ENCODE data around the gene PRPF40B.
"Not testable (repeated sequence)": the region's sequence is repeated elsewhere in the genome, so short reads cannot be mapped to it uniquely, and the experiment has no call there.

PRPF40B gene

GRCh38 chr12:49609875-49610154 is 13.5 kb upstream of the PRPF40B start:
- DNase-seq: no peak

GRCh38 chr12:49610785-49611184 is 12.6 kb upstream of the PRPF40B start:
- DNase-seq: not testable (repeated sequence)

DNA sequence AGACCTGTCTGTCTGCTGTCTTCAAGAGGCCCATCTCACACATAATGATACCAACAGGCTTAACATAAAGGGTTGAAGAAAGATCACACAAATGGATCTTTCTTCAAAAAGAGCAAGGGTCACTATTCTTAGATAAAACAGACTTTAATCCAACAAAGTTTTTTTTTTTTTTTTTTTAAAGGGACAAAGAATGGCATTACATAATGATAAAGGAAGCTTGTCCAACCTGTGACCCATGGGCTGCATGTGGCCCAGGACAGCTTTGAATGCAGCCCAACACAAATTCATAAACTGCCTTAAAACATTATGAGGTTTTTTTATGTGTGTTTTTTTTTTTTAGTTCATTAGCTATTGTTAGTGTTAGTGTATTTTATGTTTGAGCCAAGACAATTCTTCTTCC is 11.2 kb upstream of the PRPF40B start:
- DNase-seq: no peak

GRCh38 chr12:49615725-49616124 is 7.6 kb upstream of the PRPF40B start:
- DNase-seq: no peak

- DNase-seq: no peak
Observed at GRCh38 chr12:49616533-49617219, 6.7 kb upstream of the PRPF40B start.

GRCh38 chr12:49618576-49618975 is 4.8 kb upstream of the PRPF40B start:
- no peak for DNase-seq

- DNase-seq: no peak
Observed at GRCh38 chr12:49619286-49619685, 4.1 kb upstream of the PRPF40B start.

DNA sequence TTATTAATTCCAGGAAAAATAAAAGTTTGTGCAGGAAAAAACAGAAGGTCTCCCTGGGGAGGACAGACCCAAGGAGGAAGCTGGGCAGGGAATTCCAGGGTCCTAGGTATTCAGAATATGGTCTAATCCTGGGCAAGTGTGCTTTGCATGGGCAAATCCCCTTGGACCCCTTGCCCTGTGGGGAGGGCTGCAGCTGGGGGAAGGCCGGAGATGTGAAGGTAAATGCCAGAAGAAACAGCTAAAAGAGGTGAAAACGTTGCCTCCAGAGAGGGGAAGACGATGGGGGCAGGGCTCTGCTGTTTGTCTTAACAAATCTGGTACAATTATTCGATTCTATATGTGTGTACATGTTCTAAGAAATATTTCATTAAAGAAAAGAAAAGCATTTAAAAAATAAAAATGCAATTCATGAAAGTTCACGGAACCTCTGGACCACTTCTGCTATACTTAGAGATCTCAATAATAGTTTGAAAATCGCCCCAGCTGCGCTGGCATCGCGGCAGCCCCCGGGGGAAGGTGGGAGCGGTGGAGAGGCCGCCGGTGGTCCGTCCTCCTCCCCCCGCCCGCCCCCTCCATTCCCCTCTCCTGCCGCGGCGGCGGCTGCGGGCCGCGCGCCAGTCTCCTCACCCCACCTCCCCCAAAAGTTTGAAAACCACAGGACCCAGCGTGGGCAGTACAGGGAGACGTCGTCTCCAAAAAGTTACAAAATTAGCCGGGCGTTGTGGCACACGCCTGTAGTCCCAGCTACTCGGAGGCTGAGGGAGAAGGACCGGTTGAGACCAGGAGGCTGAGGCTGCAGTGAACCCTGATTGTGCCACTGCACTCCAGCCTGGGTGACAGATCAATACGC is 1.5 kb upstream of the PRPF40B start:
- DNase-seq: no peak

DNA sequence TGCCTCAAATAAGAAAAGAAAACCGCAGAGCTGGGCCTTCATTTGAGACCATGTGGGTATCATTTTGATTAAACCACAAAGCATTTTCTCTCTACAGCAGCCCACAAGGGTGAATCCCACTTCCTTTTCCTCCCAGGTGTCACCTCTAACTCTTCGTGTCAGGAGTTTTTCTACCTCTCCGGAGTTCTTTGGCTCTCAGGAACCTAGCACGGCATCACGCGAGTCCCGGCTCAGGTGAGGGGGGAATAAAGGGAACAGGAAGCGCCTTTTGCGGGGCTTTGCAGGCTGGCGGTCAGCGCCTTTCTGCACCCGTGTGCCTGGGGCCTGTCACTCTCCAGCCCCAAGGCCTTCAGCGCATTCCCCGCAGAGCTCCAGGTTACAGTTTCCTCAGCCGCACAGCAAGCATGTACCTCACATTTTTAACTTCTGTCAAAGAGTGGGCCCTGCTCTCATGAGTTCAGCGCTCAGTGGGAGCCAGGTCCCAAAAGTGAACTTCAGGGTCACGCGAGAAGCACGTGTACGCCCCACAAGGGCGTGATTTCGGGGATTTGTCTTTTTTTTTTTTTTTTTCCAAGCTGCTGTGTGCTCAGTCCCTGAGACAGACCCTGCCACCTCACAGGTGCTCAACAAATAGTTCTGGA is 740 bp upstream of the PRPF40B start:
- DNase-seq: peak; percentile 70

GRCh38 chr12:49624921-49625577 is 1.7 kb downstream of the PRPF40B start:
- DNase-seq: no peak

DNA sequence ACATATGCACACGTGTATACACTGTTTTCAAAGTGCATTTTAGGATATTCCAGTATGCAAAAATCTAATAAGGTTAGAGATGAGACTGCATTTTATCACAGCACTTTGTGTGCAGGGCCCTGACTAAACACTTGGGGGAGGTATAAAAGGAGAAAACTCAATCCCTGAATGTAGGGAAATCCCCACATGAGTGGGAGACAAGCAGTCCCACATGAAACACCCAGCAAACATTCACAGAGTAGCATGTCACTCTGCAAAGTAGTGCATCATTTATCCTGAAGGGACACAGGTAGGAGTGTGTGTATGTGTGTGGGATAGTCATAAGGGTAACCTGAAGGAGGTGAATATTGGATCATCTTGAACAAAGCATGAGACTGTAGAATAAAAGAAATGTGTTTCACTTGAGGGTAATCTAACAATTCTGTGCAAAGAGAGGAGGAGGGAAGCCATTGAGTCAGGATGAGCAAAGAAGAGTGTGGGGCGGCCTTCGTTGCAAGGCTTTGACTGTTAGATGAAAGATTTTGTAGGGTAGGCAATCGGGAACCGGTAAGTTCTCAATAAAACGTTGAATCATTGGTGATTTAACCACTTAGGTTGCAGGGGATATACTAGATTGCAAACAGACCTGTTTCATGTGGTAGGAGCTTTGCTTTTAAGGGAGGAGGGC is 2.9 kb downstream of the PRPF40B start:
- DNase-seq: peak; percentile 24

DNA sequence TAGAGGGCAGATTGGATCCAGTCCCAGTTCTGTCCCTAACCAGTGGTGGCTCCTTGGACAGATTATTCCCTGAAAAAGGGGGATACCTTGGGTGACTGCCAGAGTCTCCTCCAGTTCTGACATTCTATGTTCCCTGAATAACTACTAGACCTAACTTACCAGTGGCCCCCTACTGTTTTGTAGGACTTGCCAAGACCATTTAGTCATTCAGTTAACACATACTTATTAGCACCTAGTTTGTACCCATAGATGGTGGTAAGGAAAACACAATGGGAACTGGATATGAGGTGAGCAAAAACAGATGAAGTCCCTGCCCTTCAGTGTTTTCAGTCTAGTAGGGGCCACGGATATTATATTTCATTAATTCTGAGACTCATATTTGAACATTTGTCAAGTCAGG is 3.5 kb downstream of the PRPF40B start:
- no peak for DNase-seq

GRCh38 chr12:49627752-49628360 is 4.5 kb downstream of the PRPF40B start:
- no peak for DNase-seq

GRCh38 chr12:49631336-49631907 is 8.1 kb downstream of the PRPF40B start:
- DNase-seq: no peak

DNA sequence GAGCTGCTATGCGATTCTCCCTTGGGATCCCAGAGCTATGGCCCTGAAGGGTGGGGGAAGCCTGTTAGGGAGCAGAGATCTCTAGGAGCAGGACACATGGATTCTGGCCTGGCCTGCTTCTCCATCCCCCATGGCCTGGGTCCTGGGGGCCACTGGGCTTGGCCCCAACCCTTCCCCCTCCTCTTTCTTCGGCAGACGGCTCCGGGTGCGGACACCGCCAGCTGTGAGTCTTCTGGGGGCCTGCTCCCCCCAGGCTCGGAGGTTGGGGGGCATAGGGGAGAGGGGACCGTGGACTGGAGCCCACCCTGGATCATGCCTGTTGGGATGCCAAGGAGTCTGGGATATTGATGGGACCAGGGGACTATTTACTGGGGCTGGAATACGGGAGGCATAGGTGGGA is 9.0 kb downstream of the PRPF40B start:
- no peak for DNase-seq

DNA sequence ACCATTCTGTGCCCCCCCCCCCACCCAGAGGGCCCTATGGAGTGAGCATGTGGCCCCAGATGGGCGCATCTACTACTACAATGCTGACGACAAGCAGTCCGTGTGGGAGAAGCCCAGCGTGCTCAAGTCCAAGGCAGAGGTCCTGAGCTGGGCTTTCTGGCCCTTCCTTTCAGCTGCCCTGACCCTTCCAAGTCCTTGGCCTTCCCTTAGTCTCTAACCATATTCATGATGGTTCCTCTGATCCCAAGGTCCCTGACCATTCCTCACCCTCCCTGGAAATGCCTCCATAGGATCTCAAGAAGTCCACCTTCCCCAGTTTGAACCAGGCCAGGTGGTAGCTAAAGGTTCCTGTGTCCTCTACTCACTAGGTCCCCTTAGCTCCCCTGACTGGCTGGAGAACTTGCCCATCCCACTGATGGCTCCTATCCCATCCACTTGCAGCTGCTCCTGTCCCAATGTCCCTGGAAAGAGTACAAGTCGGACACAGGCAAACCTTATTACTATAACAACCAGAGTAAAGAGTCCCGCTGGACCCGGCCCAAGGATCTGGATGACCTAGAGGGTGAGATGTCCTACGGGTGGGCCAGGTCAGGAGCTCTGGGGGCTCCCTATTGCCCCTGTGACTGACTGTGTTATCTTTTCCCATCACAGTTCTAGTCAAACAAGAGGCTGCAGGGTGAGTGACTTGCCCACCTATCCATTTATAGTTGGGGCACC is 9.8 kb downstream of the PRPF40B start:
- no peak for DNase-seq

GRCh38 chr12:49633703-49634345 is 10.5 kb downstream of the PRPF40B start:
- DNase-seq: no peak

DNA sequence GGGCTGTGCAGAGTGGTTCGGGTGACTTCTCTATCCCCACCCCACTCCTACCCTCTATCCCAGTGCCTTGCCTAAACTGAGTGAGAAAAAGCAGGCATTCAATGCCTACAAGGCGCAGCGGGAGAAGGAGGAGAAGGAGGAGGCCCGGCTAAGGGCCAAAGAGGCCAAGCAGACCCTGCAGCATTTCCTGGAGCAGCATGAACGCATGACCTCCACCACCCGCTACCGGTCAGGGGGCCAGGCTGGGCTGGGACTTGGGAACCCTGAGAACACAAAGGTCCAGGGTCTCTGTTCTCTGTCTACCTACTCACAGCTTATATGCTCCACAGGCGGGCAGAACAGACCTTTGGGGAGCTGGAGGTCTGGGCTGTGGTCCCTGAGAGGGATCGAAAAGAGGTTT is 11.7 kb downstream of the PRPF40B start:
- no peak for DNase-seq

DNA sequence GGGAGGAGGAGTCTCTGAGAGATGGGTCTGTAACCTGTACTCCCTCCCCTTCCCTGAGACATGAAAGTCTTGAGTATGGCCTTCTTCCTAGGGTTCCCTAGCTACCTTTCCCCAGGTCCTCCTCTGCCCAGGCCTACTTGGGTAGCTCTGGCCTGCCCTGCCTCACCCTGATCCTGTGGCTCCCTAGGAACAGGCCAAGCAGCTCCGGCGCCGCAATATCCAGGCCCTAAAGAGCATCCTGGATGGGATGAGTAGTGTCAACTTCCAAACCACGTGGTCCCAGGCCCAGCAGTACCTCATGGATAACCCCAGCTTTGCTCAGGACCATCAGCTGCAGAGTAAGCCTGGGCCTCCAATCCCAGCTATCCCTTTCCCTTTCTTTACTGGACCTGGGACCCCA is 12.3 kb downstream of the PRPF40B start:
- no peak for DNase-seq

DNA sequence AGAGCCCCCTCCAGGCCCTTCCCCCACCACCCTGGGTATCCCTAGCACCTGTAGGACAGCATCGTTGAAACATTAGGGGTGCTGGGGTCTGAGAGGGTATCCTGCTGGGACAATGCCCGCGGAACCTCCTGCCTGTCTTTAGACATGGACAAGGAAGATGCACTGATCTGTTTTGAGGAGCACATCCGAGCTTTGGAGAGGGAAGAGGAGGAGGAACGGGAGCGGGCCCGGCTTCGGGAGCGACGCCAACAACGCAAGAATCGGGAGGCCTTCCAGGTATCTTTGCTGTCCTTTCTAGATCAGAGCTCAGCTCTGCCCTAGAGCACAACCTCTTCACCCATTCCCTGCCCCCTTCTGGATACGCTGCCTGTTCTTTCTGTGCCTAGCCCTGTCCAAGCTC is 13.2 kb downstream of the PRPF40B start:
- no peak for DNase-seq

All from OCI-M1 (cell line).